GM18909 (cell line): Measurements from ENCODE around the gene C5.

ENCODE experiments used
- ATAC-seq: cut with Tn5 transposase; IDR thresholded peaks from one replicate; pipeline ENCODE4 v1.9.1; 2021; ENCODE audit warnings: mild to moderate bottlenecking; ENCODE audit not compliant: unreplicated experiment, poor library complexity

Gene C5

DNA sequence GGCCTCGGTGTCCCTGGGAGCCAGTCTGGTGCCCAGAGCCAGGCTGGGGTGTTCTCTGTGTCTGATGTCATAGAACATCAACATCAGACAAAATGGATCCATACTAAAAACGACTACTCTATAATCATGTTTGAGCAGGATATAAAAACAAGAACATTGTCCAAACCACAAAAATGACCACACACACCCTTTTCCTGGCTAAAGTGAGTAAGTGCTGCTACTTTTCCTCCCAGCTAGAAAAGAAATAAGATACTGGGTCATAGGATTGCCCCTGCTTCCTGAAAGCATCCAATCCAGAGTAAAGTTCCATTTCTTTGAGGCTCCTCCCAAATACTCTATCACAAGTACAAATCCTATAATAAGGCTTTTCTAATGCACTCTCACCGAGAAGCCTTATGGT lies 103.8 kb downstream of the C5 start:
- no peak for ATAC-seq

DNA sequence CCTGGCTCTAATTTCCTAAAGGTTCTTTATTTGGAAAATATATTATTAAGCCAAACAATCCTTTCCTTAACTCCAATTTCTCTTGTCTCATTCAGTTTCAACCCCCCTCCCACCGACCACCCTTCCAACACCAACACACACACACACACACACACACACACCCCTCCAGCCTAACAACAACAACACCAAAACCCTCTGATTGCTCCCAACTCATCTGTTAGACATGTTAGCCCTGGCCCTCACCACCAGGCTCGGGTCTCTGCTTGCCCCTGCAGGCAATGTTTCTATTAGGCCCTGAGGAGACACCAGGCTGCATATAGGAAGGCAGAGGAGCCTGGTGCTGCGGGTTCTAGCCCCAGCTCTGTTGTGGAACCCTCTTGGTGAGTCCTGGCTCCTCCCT lies 105.1 kb downstream of the C5 start:
- ATAC-seq = no peak

DNA sequence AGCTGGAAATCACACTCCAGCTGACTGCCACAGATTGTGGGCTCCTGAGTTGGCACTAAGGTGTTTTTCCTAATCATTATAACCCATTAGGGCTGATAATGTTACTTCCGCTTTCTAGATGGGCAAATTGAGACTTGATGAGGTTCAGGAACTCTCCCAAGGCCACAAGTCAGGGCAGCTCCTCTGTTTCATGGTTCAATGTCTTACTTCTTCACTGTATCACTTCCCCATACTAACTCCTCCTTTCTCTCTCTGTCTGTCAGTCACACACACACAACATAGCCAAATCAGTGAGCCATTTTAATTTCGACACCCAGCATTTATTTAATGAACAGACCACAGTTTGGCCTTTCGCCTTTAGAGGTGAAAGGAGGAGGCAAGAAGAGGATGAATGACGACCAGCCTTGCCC lies 105.6 kb downstream of the C5 start:
- ATAC-seq = peak; percentile 98

DNA sequence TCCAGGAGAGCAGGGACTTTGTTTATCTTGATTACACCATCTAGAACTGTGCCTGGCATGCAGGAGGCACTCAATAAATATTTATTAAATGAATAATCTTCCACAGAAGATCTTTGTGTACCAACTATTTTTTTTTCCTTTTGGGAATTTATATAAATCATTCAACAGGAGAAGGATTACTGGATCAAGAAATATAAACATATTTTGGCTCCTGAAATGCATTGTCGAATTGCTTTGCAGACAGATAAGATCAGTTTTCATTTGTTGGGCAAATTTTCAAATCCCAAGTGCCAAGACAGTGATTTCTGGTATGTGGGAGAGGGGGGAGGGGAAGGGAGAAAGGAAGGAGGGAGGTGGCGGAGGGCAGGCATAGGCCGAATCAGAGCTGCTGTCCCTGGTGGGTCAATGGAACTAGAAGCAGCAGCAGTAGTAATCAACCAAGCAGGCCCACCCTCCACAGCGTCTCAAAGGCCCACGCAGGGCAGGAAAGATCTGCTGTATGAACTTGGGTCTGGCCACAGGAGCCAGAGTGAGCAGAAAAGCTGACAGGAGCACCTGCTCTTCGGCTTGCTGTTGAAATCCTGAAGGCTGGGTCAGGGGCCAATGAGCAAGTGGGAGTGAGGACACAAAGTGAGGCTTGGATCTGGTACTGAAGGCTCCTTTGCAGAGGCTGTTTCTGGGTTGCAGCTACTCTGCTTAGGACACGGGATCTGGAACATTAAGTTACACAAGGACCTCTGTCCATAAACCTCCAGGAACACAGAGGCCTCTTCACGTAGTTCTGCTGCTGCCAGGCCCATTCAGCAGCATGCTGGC lies 107.7 kb downstream of the C5 start:
- no peak for ATAC-seq

DNA sequence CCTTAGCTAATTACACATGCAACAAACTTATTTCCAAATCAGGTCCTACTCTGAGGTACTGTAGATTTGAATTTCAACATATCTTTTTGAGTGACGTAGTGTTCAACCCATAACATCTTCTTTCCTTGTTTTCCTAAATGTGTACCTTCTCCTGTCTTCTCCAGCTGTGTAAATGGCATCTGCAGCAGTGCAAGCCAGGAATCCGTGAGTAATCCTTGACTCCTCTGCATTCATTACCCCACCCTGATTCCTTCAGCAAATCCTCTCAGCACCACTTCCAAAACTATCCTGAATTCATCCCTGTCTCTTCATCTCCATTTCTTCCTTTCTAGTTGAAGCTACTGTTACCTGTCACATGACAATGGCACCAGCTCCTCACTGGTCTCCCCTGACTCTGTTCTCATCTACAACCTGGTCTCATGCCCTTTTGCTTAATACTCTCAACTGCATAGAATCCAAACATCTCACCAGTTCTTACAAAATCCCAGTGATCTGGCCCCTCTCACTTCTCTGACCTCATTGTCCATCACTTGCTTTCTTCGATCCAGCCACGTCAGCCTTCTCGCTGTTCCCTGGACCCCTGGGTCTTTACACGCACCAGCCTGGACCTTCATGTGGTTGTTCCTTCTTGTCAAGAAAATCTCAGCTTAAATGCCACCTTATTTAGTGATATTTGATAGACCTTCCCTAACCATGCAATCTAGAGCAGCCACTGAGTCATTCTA lies 108.9 kb downstream of the C5 start:
- ATAC-seq = no peak

DNA sequence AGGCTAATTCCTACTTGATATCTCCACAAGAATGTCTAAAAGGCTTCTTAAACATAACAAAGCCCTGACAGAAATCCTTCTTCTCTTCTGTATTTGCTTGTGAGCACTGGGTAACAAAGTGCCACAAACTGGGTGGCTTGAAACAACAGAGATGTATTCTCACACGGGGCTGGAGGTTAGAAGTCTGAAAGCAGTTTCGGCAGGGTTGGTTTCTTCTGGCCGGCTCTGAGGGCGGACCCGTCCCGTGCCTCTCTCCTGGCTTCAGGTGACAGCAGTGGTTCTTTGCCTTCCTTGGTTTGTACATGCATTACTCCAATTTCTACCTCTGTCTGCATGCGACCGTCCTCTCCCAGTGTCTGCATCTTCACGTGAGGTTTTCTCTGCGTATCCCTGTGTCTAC lies 109.5 kb downstream of the C5 start:
- no peak for ATAC-seq

DNA sequence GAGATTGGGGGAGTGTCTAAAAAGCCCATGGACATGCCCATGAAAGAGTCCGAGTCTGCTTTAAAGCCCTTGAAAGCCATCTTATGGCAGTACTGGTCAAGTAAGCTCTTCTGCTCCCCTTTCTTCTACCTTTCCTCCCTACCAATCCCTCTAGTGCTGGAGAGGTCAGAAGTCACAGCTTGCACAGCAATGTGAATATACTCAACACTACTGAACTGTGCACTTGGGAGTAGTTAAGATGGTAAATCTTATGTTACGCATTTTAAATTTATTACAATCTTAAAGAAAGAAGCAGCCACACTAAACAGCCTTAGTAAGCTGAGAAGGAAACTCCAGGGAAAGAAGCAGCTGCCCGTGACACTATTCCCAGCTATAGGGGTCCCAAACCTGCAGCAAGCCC lies 111.2 kb downstream of the C5 start:
- ATAC-seq = no peak

DNA sequence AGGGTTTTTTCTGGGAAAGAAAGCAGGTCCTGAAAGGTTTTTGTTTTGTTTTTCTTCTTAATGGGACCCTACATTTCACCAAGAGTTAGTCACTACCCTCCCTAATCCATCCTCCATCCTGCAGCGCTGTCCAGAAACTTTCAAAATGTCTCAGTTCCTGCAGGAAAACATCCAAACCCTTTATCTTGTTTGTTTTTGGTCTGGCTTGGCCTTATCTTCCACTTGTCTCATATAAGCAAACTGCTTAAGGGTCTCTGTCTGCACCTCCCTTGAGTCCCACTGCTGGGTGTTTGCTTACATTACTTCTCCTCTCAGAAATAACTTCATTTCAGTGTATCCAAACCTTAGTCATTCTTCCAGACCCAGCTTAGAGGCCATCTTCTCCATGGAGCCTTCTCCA lies 112.5 kb downstream of the C5 start:
- no peak for ATAC-seq

DNA sequence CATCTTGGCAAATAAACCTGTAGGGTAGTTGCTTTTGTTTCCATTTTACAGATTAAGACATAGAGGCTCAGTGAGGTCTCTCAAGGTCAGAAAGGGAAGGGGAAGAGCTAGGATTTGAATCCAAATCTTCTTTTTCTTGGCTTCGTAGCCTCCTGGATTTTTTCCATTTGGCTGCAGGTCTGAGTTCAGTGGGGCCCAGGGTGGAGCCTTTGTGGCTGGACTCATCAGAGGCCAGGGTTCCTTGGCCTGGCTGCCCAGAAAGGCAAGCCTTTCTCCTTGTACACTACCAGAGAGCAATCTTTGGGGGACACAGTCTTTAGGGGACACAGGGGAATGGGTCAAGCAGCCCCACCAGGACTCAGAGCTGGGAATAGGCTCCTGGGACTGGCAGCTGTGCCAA lies 112.9 kb downstream of the C5 start:
- no peak for ATAC-seq

DNA sequence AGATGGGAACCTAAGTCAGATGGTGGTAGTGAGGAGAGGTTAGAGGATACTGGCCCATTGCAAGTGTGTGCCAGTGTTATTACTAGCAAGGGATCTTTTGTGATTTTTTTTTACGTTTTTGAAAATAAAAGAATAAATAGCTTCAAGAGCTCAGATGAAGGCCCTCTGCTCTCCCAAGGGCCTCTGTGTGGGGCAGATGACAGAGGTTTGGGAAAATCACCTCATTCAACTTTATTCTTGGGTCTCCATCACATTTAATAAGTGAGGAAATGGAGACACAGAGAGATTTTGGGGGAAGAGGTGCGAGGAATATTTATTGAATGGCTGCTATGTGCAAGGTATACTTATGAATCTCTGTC lies 113.3 kb downstream of the C5 start:
- no peak for ATAC-seq

DNA sequence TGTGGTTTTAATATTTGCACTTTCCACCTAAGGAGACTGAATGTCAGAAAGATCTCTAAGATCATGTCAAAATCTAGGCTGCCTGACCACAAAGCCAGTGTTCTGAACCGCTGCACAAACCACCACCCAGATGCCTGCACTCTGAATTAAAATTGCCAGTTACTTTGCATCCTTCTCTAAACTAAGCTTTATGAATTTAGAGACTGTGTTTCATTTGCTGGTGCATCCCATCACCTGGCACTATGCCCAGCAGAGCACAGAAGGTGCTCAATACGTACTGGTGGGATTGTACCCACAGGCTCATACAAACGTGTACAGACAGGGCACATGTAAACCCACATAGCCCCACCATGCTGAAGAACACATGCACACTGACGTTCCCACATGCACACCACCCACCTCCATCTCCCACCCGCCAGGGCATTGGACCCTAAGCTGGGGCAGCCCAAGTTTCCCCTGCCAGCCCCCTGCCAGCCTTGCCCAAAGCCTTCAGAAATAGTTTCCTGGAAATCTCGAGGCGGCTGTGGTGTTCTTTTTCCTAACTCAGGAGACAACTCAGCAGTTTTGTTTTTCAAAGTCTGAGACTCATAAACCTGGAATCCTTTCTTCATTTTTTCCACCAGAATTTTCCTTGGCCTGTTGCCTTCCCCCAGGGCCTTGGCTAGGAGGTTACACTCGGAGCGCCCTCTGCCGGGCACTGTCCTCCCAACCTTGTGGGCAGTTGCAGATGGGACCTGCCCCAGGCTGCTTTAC lies 113.9 kb downstream of the C5 start:
- ATAC-seq = peak; percentile 43

DNA sequence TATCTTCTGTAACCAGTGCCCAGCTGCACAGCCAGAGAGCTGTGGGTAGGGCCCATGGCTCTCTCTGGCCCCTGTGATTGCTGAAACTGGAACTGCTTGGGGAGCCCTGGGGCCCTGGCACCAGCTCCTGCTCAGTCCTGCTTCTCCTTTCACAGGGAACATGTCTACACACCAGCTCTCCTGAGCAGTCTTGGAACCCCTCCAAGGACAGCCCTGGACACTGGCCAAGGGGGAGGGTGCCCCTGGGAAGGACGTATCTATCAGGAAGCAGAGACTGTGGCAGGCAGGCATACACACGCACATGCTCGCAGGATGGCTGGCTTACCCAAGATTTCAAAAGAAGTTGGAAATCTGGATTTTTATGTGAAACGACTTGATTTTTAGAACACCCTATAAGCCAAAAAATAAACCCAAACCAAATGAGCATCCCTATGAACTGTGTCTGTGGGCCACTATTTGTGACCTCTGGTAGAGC lies 114.7 kb downstream of the C5 start:
- ATAC-seq = no peak

DNA sequence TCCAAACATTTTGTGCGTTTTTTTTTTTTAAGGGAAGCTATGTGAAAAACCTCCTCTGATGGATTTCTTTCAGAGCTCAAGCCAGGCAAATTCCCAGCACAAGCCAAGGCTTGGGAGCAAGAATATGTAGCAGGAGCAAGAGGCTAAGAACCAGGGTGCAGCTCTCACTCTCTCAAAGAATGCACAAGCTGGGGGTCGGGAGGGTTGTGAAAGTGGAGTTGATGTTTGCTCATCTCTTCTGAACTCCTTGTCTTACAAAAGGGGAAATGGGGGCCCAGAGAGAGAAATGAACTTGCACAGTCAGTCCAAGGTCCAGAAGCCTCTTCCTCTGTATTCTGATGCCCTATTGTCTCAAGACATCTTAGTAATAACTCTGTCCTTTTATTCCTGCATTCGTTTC lies 115.8 kb downstream of the C5 start:
- no peak for ATAC-seq

DNA sequence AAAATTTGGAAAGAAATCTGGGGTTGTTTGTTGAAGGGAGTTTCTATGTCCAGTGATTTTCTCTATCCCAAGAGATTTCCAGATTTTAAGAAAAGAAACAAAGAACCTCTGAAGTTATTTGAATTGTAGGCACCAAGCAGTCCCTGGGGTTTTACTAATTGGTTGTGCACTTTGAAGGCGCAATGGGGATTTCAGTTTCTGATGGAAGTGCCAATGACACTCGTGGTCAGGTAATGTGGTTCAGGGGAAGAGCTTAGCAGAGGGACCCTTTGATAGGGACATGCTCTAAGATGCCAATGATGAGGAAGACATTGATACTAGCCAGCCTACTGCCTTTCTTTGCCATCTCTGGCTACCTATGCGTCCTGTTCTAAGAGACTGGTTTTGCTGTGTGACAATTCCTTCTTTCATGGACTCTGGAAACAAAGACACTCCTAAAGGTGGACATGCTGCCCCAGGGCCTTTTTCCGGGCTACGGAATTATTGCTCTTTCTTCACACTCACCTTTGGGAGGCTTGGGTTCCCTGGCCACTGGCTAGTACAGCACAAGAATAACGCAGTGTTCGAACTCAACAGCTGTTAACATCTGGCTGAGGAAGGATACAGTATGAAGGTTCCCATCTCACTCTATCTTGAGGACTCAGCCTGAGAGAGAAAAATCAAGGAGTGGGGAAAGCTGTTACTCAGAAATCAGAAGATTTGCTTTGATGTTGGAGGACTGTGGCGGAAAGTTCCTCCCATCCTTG lies 116.6 kb downstream of the C5 start:
- no peak for ATAC-seq

DNA sequence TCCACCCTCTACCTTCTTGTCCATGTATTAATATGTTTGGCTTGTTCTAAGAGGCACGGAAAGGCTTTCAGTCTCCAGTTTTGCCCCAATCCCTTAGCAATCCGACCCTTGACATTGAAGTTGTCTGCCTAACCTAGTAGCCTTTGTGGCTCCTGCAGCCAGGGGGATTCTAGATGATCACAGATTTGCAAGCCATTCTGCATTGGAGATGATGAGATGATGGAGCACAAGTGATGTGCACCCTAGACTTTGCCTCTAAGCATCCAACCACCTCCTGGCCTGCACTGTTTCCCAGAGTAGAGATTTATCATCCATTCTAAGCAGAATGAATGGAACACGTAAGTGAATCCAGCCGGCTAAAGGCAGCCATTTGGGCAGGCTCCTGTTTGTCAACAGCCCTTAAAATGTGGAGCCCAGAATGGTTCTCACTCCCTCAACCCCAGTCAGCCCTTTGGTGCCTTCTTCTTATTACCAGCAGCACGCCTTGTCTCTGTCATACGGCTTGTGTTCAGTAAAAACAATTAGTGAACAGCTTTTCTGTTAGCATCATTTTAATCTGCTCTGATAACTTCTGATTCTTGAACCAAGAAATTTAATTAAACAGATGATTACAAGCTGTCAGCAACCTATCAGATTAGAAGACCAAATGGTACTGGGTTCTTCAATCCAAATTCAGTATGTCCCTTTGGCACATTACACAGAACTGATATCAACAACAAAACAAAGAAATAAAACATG lies 117.8 kb downstream of the C5 start:
- ATAC-seq = peak; percentile 0

DNA sequence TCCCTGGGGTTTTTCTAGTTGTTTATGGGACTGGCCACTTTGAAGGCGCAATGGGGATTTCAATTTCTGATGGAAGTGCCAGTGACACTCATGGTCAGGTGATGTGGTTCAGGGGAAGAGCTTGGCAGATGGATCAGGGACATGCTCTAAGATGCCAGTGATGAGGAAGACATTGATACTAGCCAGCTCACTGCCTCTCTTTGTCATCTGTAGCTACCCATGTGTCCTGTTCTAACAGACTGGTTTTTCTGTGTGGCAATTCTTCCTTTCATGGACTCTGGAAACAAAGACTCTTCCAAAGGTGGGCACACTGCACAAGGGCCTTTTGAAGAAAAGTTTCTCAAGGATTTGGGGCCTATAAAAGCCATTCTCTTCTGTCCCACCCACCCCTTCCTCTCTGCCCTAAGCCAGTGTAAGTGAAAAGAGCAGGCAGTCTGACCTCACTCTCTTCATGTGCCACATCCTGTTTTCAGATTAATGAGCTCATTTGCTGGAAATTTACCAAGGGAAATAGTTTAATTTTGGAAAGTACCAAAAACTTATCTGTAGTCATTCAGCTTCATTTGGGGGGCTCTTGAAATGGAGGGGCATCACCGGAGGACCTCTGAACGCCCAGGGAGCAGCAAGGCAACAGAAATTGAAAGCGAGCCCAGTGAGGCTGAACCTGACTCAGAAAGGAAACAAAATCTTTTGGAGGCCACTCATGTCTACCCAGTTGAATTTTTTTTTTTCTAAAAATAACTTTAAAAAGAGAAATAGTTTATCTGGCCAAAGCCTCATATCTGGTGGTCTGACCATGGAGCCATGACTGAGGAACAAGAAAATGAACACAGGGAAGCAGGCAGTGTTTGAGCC lies 118.6 kb downstream of the C5 start:
- peak; percentile 54 for ATAC-seq

DNA sequence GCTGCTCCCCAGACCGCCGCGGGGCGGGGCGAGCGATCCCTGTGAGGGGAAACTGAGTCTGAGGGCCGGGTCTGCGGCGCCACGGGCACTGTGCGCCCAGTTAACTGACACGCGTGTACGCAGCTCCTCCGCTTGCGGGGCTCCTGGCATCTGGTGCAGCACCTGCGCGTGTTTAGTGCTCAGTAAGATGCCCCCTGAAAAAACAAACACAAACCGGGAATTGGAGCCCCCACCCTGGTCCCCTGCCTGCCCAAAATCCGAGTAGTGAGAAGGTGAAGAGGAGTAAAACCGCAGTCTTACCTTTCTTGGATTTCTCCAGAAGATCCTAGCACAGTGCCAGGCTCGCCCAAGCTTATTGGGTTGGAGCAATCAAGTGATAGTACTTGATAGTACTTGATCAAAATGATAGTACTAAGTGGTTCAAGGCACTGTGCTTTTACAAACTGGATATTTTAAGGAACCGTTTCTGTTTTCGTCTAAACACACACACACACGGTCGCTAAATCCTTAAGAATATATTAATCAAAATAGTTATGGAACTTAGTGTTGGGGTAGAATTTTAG lies 120.8 kb downstream of the C5 start:
- ATAC-seq = no peak

DNA sequence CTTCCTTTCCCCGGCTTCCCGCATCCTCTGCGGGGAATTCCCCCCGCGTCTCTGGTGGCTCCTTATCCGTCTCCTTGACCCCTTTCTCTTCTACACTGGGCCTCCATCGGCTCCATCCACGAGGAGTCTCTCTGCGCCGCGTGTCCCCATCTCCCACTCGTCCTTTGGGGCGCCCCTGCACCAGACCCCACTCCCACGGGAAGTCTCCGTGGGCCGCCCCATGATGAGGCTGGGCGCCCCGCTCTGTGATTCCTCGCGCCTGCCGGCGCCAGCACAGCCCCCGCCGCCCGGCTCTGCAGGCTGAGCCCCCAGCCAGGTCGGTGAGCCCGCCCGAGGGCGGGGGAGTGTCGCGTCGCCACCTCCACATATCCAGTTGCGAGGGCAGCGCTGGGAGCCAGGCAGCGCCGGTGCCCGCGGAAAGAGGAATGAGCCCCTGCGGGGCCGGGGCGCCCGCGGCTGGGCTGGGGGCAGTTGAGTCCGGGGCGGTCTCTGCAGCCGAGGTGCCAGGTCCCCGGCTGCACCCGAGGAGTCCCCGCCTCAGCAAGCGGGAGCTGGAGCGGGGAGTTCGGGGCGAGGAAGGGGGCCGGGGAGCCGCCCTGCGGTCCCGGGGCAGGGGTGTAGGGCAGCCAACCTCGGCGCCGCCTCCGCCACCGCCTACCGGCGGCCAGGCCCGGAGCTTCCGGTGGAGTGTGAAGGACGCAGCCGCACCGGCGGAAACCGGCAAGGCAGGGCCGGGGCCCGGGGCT lies 121.4 kb downstream of the C5 start:
- ATAC-seq = peak; percentile 37
